ENCODE results near the gene CACNA1I. TPM values are rescaled to one million over a fixed set of nuclear protein-coding genes. Genes with fewer than 3 reads are reported as not detected.
A peak's percentile ranks its signal among the peaks of the same experiment; 100 is the strongest.

CACNA1I gene
- total and polyA plus RNA-seq, 2 donors (not counting 1 experiment from before 2014, with no cell fraction given) = under 0.01 to 0.01 TPM

- H3K79me2 ChIP-seq (ENCODE audit: control insufficient read depth, insufficient read depth, low read length) = no peaks in the 10 kb centered on the region
- H2AFZ ChIP-seq (ENCODE audit: low read length) = no peak overlapping the region
- peaks cover 3% of the 10 kb centered on the region for H3K27me3 ChIP-seq (ENCODE audit: control insufficient read depth, insufficient read depth, low read length)
- TF ChIP-seq EZH2 (IDR thresholded peaks at IDR 0.05; ENCODE audit: low read length, missing control alignments) (no peak), CTCF (conservative IDR thresholded peaks at IDR 0.05 in 1 of 2, IDR thresholded peaks at IDR 0.05 in 1 of 2; ENCODE audit: low read depth in 1 of 2, low read length in 2 of 2) (no peak)
- H3K9me3 ChIP-seq (ENCODE audit: control insufficient read depth, insufficient read depth, low read depth, low read length) = no peaks in the 10 kb centered on the region
- H4K20me1 ChIP-seq (ENCODE audit: control insufficient read depth, extremely low read depth, insufficient read depth, low read length) = no peaks in the 10 kb centered on the region
- no peak overlapping the region for H3K4me2 ChIP-seq (ENCODE audit: extremely low read depth, insufficient read depth, low read length)
- no peak overlapping the region for H3K27ac ChIP-seq (ENCODE audit: insufficient read depth, low read length)
- no peak overlapping the region for H3K9ac ChIP-seq (ENCODE audit: insufficient read depth, low read length)
- no peak overlapping the region for H3K4me3 ChIP-seq (replicated peaks in 1 of 4; ENCODE audit: control extremely low read depth in 1 of 4, insufficient read depth in 1 of 4, low read depth in 3 of 4, low read length in 4 of 4)
- H3K36me3 ChIP-seq (ENCODE audit: control insufficient read depth, insufficient read depth, low read length) = no peaks in the 10 kb centered on the region
- H3K4me1 ChIP-seq (ENCODE audit: control insufficient read depth, extremely low read depth, insufficient read depth, low read length) = no peaks in the 10 kb centered on the region
- no peak for DNase-seq (ENCODE audit: low read depth in 2 of 2)
These were observed 136.8 kb downstream of the CACNA1I start for GRCh38 chr22:39707351-39707750.

- H3K4me1 ChIP-seq (ENCODE audit: control insufficient read depth, extremely low read depth, insufficient read depth, low read length) = no peaks in the 10 kb centered on the region
- peaks cover 3% of the 10 kb centered on the region for H3K27me3 ChIP-seq (ENCODE audit: control insufficient read depth, insufficient read depth, low read length)
- H4K20me1 ChIP-seq (ENCODE audit: control insufficient read depth, extremely low read depth, insufficient read depth, low read length) = no peaks in the 10 kb centered on the region
- no peak overlapping the region for H3K4me3 ChIP-seq (replicated peaks in 1 of 4; ENCODE audit: control extremely low read depth in 1 of 4, insufficient read depth in 1 of 4, low read depth in 3 of 4, low read length in 4 of 4)
- H3K9ac ChIP-seq (ENCODE audit: insufficient read depth, low read length) = no peak overlapping the region
- no peak overlapping the region for H3K4me2 ChIP-seq (ENCODE audit: extremely low read depth, insufficient read depth, low read length)
- no peak for DNase-seq (ENCODE audit: low read depth in 2 of 2)
- H3K27ac ChIP-seq (ENCODE audit: insufficient read depth, low read length) = no peak overlapping the region
- H3K79me2 ChIP-seq (ENCODE audit: control insufficient read depth, insufficient read depth, low read length) = no peaks in the 10 kb centered on the region
- no peak for TF ChIP-seq CTCF (conservative IDR thresholded peaks at IDR 0.05 in 1 of 2, IDR thresholded peaks at IDR 0.05 in 1 of 2; ENCODE audit: low read depth in 1 of 2, low read length in 2 of 2)
- TF ChIP-seq EZH2 (IDR thresholded peaks at IDR 0.05; ENCODE audit: low read length, missing control alignments) = no peak
- no peak overlapping the region for H2AFZ ChIP-seq (ENCODE audit: low read length)
- no peaks in the 10 kb centered on the region for H3K36me3 ChIP-seq (ENCODE audit: control insufficient read depth, insufficient read depth, low read length)
- H3K9me3 ChIP-seq (ENCODE audit: control insufficient read depth, insufficient read depth, low read depth, low read length) = no peaks in the 10 kb centered on the region
These were observed 137.3 kb downstream of the CACNA1I start for GRCh38 chr22:39707816-39708215.

GRCh38 chr22:39710380-39711150 lies 140.0 kb downstream of the CACNA1I start:
- Histone ChIP-seq H2AFZ (ENCODE audit: low read length) (no peak overlapping the region), H3K79me2 (ENCODE audit: control insufficient read depth, insufficient read depth, low read length) (no peaks in the 10 kb centered on the region), H3K4me1 (ENCODE audit: control insufficient read depth, extremely low read depth, insufficient read depth, low read length) (no peaks in the 10 kb centered on the region), H3K36me3 (ENCODE audit: control insufficient read depth, insufficient read depth, low read length) (no peaks in the 10 kb centered on the region), H4K20me1 (ENCODE audit: control insufficient read depth, extremely low read depth, insufficient read depth, low read length) (no peaks in the 10 kb centered on the region), H3K9ac (ENCODE audit: insufficient read depth, low read length) (no peak overlapping the region), H3K4me3 (replicated peaks in 1 of 4; ENCODE audit: control extremely low read depth in 1 of 4, insufficient read depth in 1 of 4, low read depth in 3 of 4, low read length in 4 of 4) (no peak overlapping the region), H3K4me2 (ENCODE audit: extremely low read depth, insufficient read depth, low read length) (no peak overlapping the region), H3K9me3 (ENCODE audit: control insufficient read depth, insufficient read depth, low read depth, low read length) (no peaks in the 10 kb centered on the region), H3K27ac (ENCODE audit: insufficient read depth, low read length) (no peak overlapping the region), H3K27me3 (ENCODE audit: control insufficient read depth, insufficient read depth, low read length) (peaks cover 3% of the 10 kb centered on the region)
- peak; percentile 8 for DNase-seq (ENCODE audit: low read depth in 2 of 2)
- TF ChIP-seq CTCF (conservative IDR thresholded peaks at IDR 0.05 in 1 of 2, IDR thresholded peaks at IDR 0.05 in 1 of 2; ENCODE audit: low read depth in 1 of 2, low read length in 2 of 2) (no peak), EZH2 (IDR thresholded peaks at IDR 0.05; ENCODE audit: low read length, missing control alignments) (no peak)
